ENCODE data around the gene OR2A42.
"Not testable (repeated sequence)": the region's sequence is repeated elsewhere in the genome, so short reads cannot be mapped to it uniquely, and the experiment has no call there.

Gene OR2A42

GRCh38 chr7:144223675-144224074 lies 15.7 kb downstream of the OR2A42 start:
- not testable (repeated sequence) for DNase-seq (ENCODE audit: low read depth)

- DNase-seq (ENCODE audit: low read depth) = not testable (repeated sequence)
Observed at GRCh38 chr7:144220531-144220930, 18.9 kb downstream of the OR2A42 start.

DNA sequence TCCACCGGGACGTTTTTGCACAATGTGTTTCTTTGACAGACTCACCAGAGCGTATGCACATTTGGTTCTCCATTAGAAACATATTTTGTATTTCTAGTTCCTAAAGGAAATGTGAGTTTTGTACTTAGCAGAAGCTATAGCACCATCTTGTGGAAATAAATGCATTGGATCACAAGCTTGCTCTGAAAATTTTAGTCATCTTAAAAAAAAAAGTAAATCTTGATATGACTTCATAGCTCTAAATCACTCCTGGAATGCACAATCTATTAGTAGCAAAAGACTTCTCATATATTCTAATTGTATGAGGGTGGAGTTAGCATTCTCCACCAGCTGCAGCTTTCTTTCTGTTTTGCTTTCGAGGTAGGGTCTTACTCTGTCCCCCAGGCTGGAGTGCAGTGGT lies 20.3 kb downstream of the OR2A42 start:
- DNase-seq (ENCODE audit: low read depth) = not testable (repeated sequence)

GRCh38 chr7:144218581-144218980 lies 20.8 kb downstream of the OR2A42 start:
- not testable (repeated sequence) for DNase-seq (ENCODE audit: low read depth)

DNA sequence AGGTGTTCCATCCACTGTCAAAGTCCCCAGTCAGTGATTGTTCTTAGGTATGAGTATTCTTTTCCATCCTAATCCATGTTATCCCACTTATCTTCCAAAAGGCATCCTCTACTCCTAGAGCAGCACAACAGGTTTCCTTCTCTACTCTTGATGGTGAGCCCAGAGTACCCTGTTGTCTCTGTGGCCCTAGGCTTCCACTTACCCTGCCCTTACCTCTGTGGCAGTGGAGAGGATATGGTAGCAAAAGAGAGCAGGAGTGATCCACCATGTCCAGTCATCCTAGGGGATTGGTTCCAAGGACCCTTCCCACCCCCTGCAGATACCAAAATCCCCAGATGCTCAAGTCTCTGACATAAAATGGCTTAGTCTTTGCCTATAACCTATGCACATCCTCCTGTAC lies 22.2 kb downstream of the OR2A42 start:
- not testable (repeated sequence) for DNase-seq (ENCODE audit: low read depth)

GRCh38 chr7:144205306-144205705 lies 34.1 kb downstream of the OR2A42 start:
- DNase-seq (ENCODE audit: low read depth) = not testable (repeated sequence)

DNA sequence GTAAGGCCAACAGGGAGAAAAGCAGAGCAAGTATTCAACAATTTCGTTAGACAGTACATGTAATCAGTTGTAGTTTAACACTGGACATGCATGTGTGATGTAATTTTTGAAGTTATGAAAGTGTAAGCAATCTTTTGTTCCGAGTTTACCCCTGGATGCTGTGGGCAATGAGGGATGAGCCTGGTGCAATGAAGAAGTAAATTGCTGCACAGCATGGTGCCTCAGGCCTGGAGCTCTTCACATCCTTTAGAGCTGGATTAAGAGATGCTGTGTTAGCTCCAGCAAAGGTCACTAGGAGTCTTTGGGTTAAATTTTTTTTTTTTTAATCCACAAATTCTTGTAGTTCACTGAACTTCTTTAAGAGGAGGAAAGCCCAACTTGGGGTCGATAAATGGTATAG lies 36.3 kb downstream of the OR2A42 start:
- not testable (repeated sequence) for DNase-seq (ENCODE audit: low read depth)

DNA sequence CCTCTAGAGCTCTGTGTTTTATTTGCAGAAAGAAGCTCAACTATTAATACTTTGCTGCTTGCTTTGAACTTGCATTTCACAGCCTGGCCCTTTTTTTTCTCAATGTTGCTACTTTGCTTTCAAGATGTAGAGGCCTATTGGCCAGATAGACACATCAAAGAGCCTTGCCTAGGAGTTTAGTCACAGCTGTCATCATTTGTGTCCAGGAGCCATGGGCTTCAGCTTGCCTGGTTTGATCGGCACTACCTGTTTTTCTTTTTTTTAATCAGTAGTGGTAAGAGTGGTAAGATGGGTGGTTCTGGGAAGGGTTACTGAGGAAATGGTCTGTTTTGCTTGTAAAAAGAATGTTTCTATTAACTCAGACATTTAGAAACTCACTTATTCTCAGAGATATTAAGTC lies 37.4 kb downstream of the OR2A42 start:
- DNase-seq (ENCODE audit: low read depth) = not testable (repeated sequence)

- not testable (repeated sequence) for DNase-seq (ENCODE audit: low read depth)
Observed at GRCh38 chr7:144198934-144199333, 40.5 kb downstream of the OR2A42 start.

DNA sequence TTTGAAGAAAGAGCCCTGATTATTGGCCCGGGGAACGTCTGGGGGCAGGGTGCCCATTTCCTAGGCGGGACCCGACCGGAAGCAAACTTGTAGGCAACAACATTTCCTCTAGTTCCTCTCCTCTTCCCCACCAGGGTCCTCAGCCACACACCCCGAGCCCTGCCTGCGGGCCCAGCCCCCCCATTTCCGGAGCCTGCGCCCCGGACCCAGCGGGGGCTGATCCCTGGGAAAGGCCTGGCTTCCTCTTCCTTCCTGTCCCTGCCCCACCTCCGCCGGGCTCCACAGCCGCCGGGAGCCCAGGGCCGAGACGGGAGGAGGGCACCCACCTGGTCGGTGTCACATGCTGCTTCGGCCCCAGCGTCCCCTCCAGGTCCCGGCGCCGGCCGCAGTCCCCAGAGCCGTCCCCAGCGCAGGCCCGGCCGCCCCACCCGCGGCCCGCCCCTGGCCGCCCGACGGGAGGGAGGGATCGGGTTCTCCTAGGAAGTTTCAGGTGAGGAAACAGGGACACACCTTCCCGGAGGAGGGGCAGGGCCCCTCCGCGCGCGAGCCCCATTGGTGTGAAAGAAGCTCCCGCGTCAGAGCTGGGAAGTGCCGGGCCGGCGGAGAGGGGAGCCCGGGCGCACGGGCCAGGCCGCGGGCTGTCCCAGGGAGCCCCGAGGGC lies 44.1 kb downstream of the OR2A42 start, which contains the start of gene ARHGEF35:
Gene ARHGEF35 (minus strand): TSS at position 622 of the 661 bp plus-strand sequence. CDS start 7,450 bp downstream, outside the sequence.
- DNase-seq (ENCODE audit: low read depth) = not testable (repeated sequence)

GRCh38 chr7:144194453-144194852 lies 45.0 kb downstream of the OR2A42 start:
- DNase-seq (ENCODE audit: low read depth) = not testable (repeated sequence)

- not testable (repeated sequence) for DNase-seq (ENCODE audit: low read depth)
Observed at GRCh38 chr7:144193782-144194181, 45.6 kb downstream of the OR2A42 start.

- not testable (repeated sequence) for DNase-seq (ENCODE audit: low read depth)
Observed at GRCh38 chr7:144188578-144189171, 50.7 kb downstream of the OR2A42 start.

DNA sequence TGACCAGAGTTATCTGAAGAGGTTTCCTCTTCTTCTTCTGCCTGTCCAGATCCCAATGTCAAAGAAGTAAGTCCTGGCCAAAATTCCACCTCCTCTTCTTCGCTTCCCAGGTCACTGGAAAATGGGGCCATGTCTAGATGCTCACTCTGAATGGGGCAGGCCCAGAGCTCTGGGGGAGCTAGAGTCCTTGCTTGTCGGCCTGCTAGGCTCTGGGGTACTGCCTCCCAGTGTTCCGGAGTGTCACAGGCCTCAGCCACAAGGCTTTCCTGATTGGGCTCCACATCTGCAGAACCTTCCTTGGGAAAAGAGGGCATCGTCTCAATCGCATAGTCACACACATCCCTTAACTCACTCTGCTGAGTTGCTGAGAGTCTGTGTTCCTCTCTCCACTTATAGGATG lies 51.6 kb downstream of the OR2A42 start:
- DNase-seq (ENCODE audit: low read depth) = not testable (repeated sequence)

DNA sequence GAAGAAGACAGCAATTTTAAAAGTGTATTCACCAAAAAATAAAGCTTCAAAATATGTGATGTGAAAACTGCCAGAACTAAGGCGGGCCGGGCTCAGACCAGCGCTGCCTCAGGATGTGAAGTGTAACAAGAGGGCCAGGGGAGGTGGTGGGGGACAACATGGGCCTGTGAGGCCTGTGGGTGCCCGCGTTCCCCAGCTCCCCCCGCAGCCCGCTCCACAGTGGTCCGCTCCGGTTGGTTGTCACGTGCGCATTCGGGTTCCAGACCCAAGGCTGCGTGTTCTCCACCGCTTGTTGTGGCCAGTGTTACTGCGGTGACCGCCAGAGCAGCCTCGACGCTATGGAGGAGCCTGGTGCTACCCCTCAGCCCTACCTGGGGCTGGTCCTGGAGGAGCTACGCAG lies 56.2 kb downstream of the OR2A42 start, which contains the start of gene CTAGE4:
Gene CTAGE4 (plus strand): TSS at position 301 of the 400 bp plus-strand sequence. CDS start 38 bp downstream, at position 339.
- not testable (repeated sequence) for DNase-seq (ENCODE audit: low read depth)

DNA sequence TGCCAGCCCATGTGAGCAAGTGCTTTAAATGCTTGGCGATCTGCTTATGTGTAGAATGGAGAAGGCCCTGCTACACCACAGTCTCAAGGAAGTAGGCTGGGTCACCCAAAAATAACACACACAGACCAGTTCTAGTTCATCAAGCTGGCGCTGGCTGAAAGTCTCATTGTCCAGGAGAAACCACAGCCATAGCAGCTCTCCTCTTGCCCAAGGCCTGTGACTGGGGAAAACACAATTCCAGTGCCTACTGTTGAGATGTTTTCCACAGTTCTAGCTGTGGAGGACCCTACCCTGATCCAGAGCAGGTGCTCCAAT lies 60.3 kb downstream of the OR2A42 start:
- DNase-seq (ENCODE audit: low read depth) = not testable (repeated sequence)

- not testable (repeated sequence) for DNase-seq (ENCODE audit: low read depth)
Observed at GRCh38 chr7:144178380-144179164, 60.8 kb downstream of the OR2A42 start.
